K562 (cell line): ENCODE results near the gene RBFOX2. TPM values are rescaled to one million over a fixed set of nuclear protein-coding genes. Genes with fewer than 3 reads are reported as not detected.
A peak's percentile ranks its signal among the peaks of the same experiment; 100 is the strongest.

Source experiments
- ATAC-seq: fragments of 200-7000 bp; cut with Tn5 transposase; 3 replicates; pipeline ENCODE4 v1.9.1; 2020; ENCODE audit warnings: moderate library complexity
- BruUV-seq: library from RNA; stranded (reverse); fragments of 400-500 nt; replicated peaks from 2 replicates; lab custom pipeline; 2021; lab: Mats Ljungman, UMichigan
- CTCF ChIA-PET: fragments of 300-600 bp; formaldehyde crosslinking; extraction: SDS; loops from one replicate; lab custom pipeline; 2021; ENCODE audit warnings: low intra/inter-chr PET ratio; lab: Yijun Ruan, JAX
- POLR2A ChIA-PET: fragments of 300-600, 350-650 bp; sonication (Branson Sonifier 250); formaldehyde crosslinking; extraction: SDS; loops from one replicate; lab custom pipeline; 2021; ENCODE audit warnings: antibody characterized with exemption, inconsistent platforms; lab: Yijun Ruan, JAX
- DNase-seq, 4 experiments: peaks; one replicate each; pipeline versions ENCODE4 v3.0.0 to v3.0.0-alpha.2; 2011 to 2018; ENCODE audit warnings: low spot score in 3 of 4, mixed read lengths in 3 of 4; ENCODE audit errors: extremely low read depth in 1 of 4
- FAIRE-seq: peaks from 2 replicates; lab custom pipeline; 2011; peaks lifted over from hg19 to GRCh38; lab: Jason Lieb, UNC
- H2AFZ ChIP-seq: 2 replicates; pipeline ENCODE4 v1.6.0; 2011; ENCODE audit warnings: low read depth, low read length, control low read depth, inconsistent platforms
- H3K27ac ChIP-seq: fragments of 200-600 bp; 3 replicates; pipeline ENCODE4 v1.8.0; 2011; ENCODE audit warnings: low read depth, mild to moderate bottlenecking, control low read depth, inconsistent platforms, low read length, moderate library complexity, mixed read lengths; ENCODE audit errors: extremely low read depth
- H3K27me3 ChIP-seq, 2 experiments: fragments of 300-600 bp in 1 of 2; 2 replicates in 1 of 2; 3 replicates in 1 of 2; pipeline versions ENCODE4 v1.6.0 to v1.8.0; 2011; ENCODE audit warnings: inconsistent platforms in 2 of 2, low read length in 2 of 2, mild to moderate bottlenecking in 1 of 2, mixed read lengths in 1 of 2, moderate library complexity in 1 of 2; ENCODE audit not compliant: control insufficient read depth in 2 of 2, insufficient read depth in 2 of 2
- H3K36me3 ChIP-seq: fragments of 300-600 bp; 3 replicates; pipeline ENCODE4 v1.8.0; 2011; ENCODE audit warnings: mild to moderate bottlenecking, low read length, inconsistent platforms; ENCODE audit not compliant: control insufficient read depth, insufficient read depth
- H3K4me1 ChIP-seq, 2 experiments: fragments of 200-600 bp in 1 of 2; replicated peaks in 1 of 2; 2 replicates in 1 of 2; 3 replicates in 1 of 2; pipeline versions ENCODE4 v1.5.1 to v1.8.0; 2011; ENCODE audit warnings: inconsistent platforms in 2 of 2, low read length in 2 of 2, mild to moderate bottlenecking in 1 of 2, mixed read lengths in 1 of 2, moderate library complexity in 1 of 2; ENCODE audit not compliant: control insufficient read depth in 2 of 2, insufficient read depth in 2 of 2
- H3K4me2 ChIP-seq: 2 replicates; pipeline ENCODE4 v1.6.1; 2011; ENCODE audit warnings: low read length, control low read depth, inconsistent platforms, mixed read lengths; ENCODE audit not compliant: insufficient read depth
- H3K4me3 ChIP-seq: fragments of 200-600 bp; sonication (generic), shearing (Covaris generic); 2 replicates; pipeline ENCODE4 v1.5.1; 2016; ENCODE audit warnings: control low read depth, inconsistent platforms
- H3K79me2 ChIP-seq: fragments of 200-600 bp; 3 replicates; pipeline ENCODE4 v1.8.0; 2011; ENCODE audit warnings: low read length, inconsistent platforms; ENCODE audit not compliant: control insufficient read depth, insufficient read depth
- H3K9ac ChIP-seq, 2 experiments: 2 replicates each; pipeline versions ENCODE4 v1.6.0 to v1.6.1; 2011; ENCODE audit warnings: low read depth in 2 of 2, low read length in 2 of 2, control low read depth in 1 of 2, inconsistent platforms in 1 of 2, mild to moderate bottlenecking in 1 of 2, mixed read lengths in 1 of 2; ENCODE audit not compliant: insufficient read depth in 1 of 2
- H3K9me1 ChIP-seq: one replicate; pipeline ENCODE4 v1.6.0; 2011; ENCODE audit warnings: inconsistent platforms, mild to moderate bottlenecking, low read length, moderate library complexity; ENCODE audit not compliant: control insufficient read depth, insufficient read depth
- H3K9me3 ChIP-seq: replicated peaks from 2 replicates; pipeline ENCODE4 v1.5.1; 2011; ENCODE audit warnings: low read depth, low read length, inconsistent platforms; ENCODE audit not compliant: control insufficient read depth, insufficient read depth
- H4K20me1 ChIP-seq: replicated peaks from 2 replicates; pipeline ENCODE4 v1.6.1; 2011; ENCODE audit warnings: low read length, inconsistent platforms, mixed read lengths; ENCODE audit not compliant: control insufficient read depth, insufficient read depth
- CREB3 ChIP-seq: fragments of 450-650 bp; conservative IDR thresholded peaks from 2 replicates; pipeline ENCODE4 v1.6.1; 2016; ENCODE audit warnings: missing genetic modification characterization, low read depth, mild to moderate bottlenecking, missing compliant biosample characterization, moderate library complexity
- MEIS2 ChIP-seq: fragments of 450-650 bp; IDR thresholded peaks from 2 replicates; pipeline ENCODE4 v1.6.1; 2014; ENCODE audit warnings: mild to moderate bottlenecking; ENCODE audit not compliant: partially characterized antibody
- WGBS: fragments of 100-300 bp; shearing (Covaris generic); methylation state at CpG from one replicate; pipeline ENCODE4 v1.1.6; 2016; ENCODE audit warnings: low coverage, mixed read lengths; ENCODE audit not compliant: insufficient coverage; ENCODE audit errors: missing lambda C conversion rate; 5-methylcytosine and 5-hydroxymethylcytosine counted together
- in situ Hi-C: fragments of 300-500 bp; cut with MboI; formaldehyde crosslinking; loops from 4 replicates; pipeline ENCODE4 v1.15.0; 2018; ENCODE audit warnings: inconsistent platforms, mixed read lengths
- intact Hi-C: fragments of 100-400 bp; cut with micrococcal nuclease; formaldehyde crosslinking; loops from 2 replicates; pipeline ENCODE4 v1.14.2; 2022
- polyA plus RNA-seq, 8 experiments: library from polyadenylated mRNA; depleted of rRNA in 4 of 8; stranded (reverse) in 5 of 8; unstranded in 3 of 8; fragments of >200 nt; fragmentation: Nextera tagmentation in 2 of 8; fragmentation: Illumina TruSeq in 1 of 8; extraction: Ambion mirVana in 2 of 8; extraction: Trizol in 1 of 8; gene quantifications; 2 replicates each; pipeline versions ENCODE4 v1.2.1 to v1.2.3, GENCODE V29; 2011 to 2014; ENCODE audit warnings: inconsistent platforms in 1 of 8, missing spikeins in 1 of 8
- total RNA-seq, 7 experiments: library from RNA; depleted of rRNA in 6 of 7; stranded (reverse); fragments of >200 nt in 6 of 7; fragmentation: Illumina TruSeq in 2 of 7; extraction: Trizol in 2 of 7; gene quantifications; 2 replicates each; pipeline versions ENCODE4 v1.2.1 to v1.2.3, GENCODE V29; 2011 to 2021; ENCODE audit warnings: low replicate concordance in 1 of 7
- TF ChIP-seq, protein P1 (sequence below), 2 experiments: IDR thresholded peaks in 1 of 2; conservative IDR thresholded peaks in 1 of 2; 2 replicates each; pipeline ENCODE4 v1.6.1; 2016; ENCODE audit warnings: low read depth in 2 of 2, mild to moderate bottlenecking in 1 of 2, missing compliant biosample characterization in 1 of 2, missing genetic modification characterization in 1 of 2, moderate library complexity in 1 of 2
- TF ChIP-seq, protein P2 (sequence below): fragments of 450-650 bp; formaldehyde crosslinking; IDR thresholded peaks from 2 replicates; pipeline ENCODE4 v1.4.0; 2020; ENCODE audit warnings: mild to moderate bottlenecking, mixed read lengths

RBFOX2 gene
- total and polyA plus RNA-seq, 9 of the 15 experiments (the other 6 are each of a cell fraction or from before 2014, with no cell fraction given): 5.8 to 24.8 (median 14.2) TPM

DNA sequence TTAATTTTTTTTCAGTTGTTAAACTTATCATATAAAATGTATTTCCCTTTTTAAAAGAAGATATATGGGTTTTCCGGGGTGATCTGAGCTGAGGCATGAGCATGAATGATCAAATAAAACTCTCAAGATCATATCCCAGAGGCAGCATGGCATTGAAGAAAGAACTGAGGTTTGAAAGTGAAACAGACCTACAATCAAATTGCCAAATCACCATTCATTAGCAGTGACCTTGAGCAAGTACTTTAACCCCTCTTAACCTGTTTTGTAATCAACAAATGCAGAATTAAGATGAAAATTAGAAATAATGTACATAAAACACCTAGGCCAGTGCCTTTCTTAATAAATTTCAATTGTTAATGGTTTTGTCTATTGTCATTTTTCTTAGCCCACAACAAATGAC is 116.0 kb downstream of the RBFOX2 start:
- DNase-seq: no peak
- no peak overlapping the region for H3K27ac ChIP-seq
- in situ Hi-C loops: no loop called here
- WGBS: 31% methylated on average over 1 of the region's 1 CpG
- no peaks in the 10 kb centered on the region for H3K9me1 ChIP-seq
- H4K20me1 ChIP-seq: no peaks in the 10 kb centered on the region
- no peak for ATAC-seq
- H3K4me3 ChIP-seq: no peak overlapping the region
- H3K27me3 ChIP-seq: no peaks in the 10 kb centered on the region
- no peak for TF ChIP-seq CREB3 (tag)
- TF ChIP-seq, protein P1, sequence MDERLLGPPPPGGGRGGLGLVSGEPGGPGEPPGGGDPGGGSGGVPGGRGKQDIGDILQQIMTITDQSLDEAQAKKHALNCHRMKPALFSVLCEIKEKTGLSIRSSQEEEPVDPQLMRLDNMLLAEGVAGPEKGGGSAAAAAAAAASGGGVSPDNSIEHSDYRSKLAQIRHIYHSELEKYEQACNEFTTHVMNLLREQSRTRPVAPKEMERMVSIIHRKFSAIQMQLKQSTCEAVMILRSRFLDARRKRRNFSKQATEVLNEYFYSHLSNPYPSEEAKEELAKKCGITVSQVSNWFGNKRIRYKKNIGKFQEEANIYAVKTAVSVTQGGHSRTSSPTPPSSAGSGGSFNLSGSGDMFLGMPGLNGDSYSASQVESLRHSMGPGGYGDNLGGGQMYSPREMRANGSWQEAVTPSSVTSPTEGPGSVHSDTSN (CRISPR knock-in tag; IDR thresholded peaks at IDR 0.05; ENCODE audit: low read depth): no peak
- TF ChIP-seq, protein P1 (tag; conservative IDR thresholded peaks at IDR 0.05; ENCODE audit: low read depth): 0 out of 2 replicates have a peak, but pooled peaks have one; percentile 45
- TF ChIP-seq MEIS2: peak; percentile 12
- TF ChIP-seq, protein P2, sequence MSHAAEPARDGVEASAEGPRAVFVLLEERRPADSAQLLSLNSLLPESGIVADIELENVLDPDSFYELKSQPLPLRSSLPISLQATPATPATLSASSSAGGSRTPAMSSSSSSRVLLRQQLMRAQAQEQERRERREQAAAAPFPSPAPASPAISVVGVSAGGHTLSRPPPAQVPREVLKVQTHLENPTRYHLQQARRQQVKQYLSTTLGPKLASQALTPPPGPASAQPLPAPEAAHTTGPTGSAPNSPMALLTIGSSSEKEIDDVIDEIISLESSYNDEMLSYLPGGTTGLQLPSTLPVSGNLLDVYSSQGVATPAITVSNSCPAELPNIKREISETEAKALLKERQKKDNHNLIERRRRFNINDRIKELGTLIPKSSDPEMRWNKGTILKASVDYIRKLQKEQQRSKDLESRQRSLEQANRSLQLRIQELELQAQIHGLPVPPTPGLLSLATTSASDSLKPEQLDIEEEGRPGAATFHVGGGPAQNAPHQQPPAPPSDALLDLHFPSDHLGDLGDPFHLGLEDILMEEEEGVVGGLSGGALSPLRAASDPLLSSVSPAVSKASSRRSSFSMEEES: no peak
- TF ChIP-seq, all 486 proteins: peak for 2
- H3K4me2 ChIP-seq: no peak overlapping the region
- H3K9me3 ChIP-seq: no peaks in the 10 kb centered on the region
- H3K36me3 ChIP-seq: no peaks in the 10 kb centered on the region
- FAIRE-seq: no peak
- intact Hi-C loops: loop anchor here (10.0 kb wide), 1 partner anchor 68 kb away; no protein-coding TSS in a partner anchor
- H3K9ac ChIP-seq: no peak overlapping the region
- no TSS peak for BruUV-seq
- ChIA-PET POLR2A (interaction anchor here (0.6 kb wide), 1 partner anchor 163 kb away, joined by 3 read pairs; no protein-coding TSS in a partner anchor), CTCF (interaction anchor here (0.7 kb wide), 1 partner anchor 245 kb away, joined by 3 read pairs; no protein-coding TSS in a partner anchor)
- no peak overlapping the region for H2AFZ ChIP-seq
- peaks cover 0 to 13% of the 10 kb centered on the region in 2 experiments; a peak in 2 of 5 replicates for H3K4me1 ChIP-seq
- peaks cover 8% of the 10 kb centered on the region for H3K79me2 ChIP-seq
